SJCRH30 (cell line): Measurements from ENCODE around the gene CCDC181. TPM values are rescaled to one million over a fixed set of nuclear protein-coding genes. Genes with fewer than 3 reads are reported as not detected.

Source experiments
- DNase-seq, 2 experiments: peaks; one replicate each; pipeline ENCODE4 v3.0.0-alpha.2; 2015 to 2020
- H3K27ac ChIP-seq: fragments of 250-450 bp; sonication (Bioruptor Pico); 2 replicates; pipeline ENCODE4 v1.5.1; 2020; ENCODE audit warnings: mild to moderate bottlenecking, moderate library complexity
- H3K27me3 ChIP-seq: fragments of 250-450 bp; sonication (Bioruptor Pico); 2 replicates; pipeline ENCODE4 v1.5.1; 2020; ENCODE audit warnings: mild to moderate bottlenecking, moderate library complexity
- H3K36me3 ChIP-seq: fragments of 250-450 bp; sonication (Bioruptor Pico); 2 replicates; pipeline ENCODE4 v1.5.1; 2020; ENCODE audit warnings: mild to moderate bottlenecking, moderate library complexity
- H3K4me1 ChIP-seq: fragments of 250-450 bp; sonication (Bioruptor Pico); 2 replicates; pipeline ENCODE4 v1.5.1; 2020; ENCODE audit warnings: mild to moderate bottlenecking, moderate library complexity
- H3K4me3 ChIP-seq: fragments of 250-450 bp; sonication (Bioruptor Pico); 2 replicates; pipeline ENCODE4 v1.5.1; 2020; ENCODE audit warnings: mild to moderate bottlenecking, moderate library complexity
- H3K9me3 ChIP-seq: fragments of 250-450 bp; sonication (Bioruptor Pico); replicated peaks from 2 replicates; pipeline ENCODE4 v1.5.1; 2020; ENCODE audit warnings: mild to moderate bottlenecking, moderate library complexity
- total RNA-seq: library from RNA; depleted of rRNA; stranded (reverse); fragments of >200 nt; shearing (Covaris generic); gene quantifications from 2 replicates; pipeline ENCODE4 v1.2.3, GENCODE V29; 2014; rRNA removed

The CCDC181 gene
- total RNA-seq, 1 experiment from 2014 or later = 1.2 TPM

- peaks cover 2% of the 10 kb centered on the region for H3K36me3 ChIP-seq
- no peaks in the 10 kb centered on the region; the same call in 1 of the 2 replicates for H3K4me1 ChIP-seq
- peaks cover 4% of the 10 kb centered on the region for H3K9me3 ChIP-seq
- peak within 1 kb of the TSS; percentile 87 for H3K27ac ChIP-seq
- no peaks in the 10 kb centered on the region for H3K27me3 ChIP-seq
- peak; percentile 94 to 96 for DNase-seq
- peak within 1 kb of the TSS; percentile 88 for H3K4me3 ChIP-seq
Observed at GRCh38 chr1:169367686-169368405, 59.4 kb downstream of the CCDC181 start, which contains the start of the genes BLZF1 and NME7. Gene BLZF1, plus strand, starts transcription at chr1:169368195. Its CDS starts 1,328 bp downstream, at chr1:169369523. Gene NME7, minus strand, starts transcription at chr1:169367797. Its CDS starts 87 bp downstream, at chr1:169367710.

GRCh38 chr1:169367096-169367685 lies 60.1 kb downstream of the CCDC181 start:
- no peaks in the 10 kb centered on the region for H3K27me3 ChIP-seq
- no peak for DNase-seq
- H3K4me3 ChIP-seq = peak overlapping the region; percentile 88
- H3K9me3 ChIP-seq = peaks cover 4% of the 10 kb centered on the region
- H3K4me1 ChIP-seq = no peaks in the 10 kb centered on the region; the same call in 1 of the 2 replicates
- H3K36me3 ChIP-seq = 0 out of 2 replicates have a peak, but pooled peaks cover 2% of the 10 kb centered on the region
- H3K27ac ChIP-seq = peak overlapping the region; percentile 87; the same call in 1 of the 2 replicates

GRCh38 chr1:169364948-169365347 lies 62.3 kb downstream of the CCDC181 start:
- H3K9me3 ChIP-seq = peaks cover 4% of the 10 kb centered on the region
- no peak for DNase-seq
- no peaks in the 10 kb centered on the region for H3K27me3 ChIP-seq
- no peaks in the 10 kb centered on the region; the same call in 1 of the 2 replicates for H3K4me1 ChIP-seq
- H3K27ac ChIP-seq = no peak overlapping the region
- no peaks in the 10 kb centered on the region for H3K36me3 ChIP-seq
- H3K4me3 ChIP-seq = no peak overlapping the region

GRCh38 chr1:169363046-169363730 lies 64.1 kb downstream of the CCDC181 start:
- DNase-seq = no peak
- Histone ChIP-seq H3K36me3 (no peaks in the 10 kb centered on the region), H3K27me3 (no peaks in the 10 kb centered on the region), H3K4me1 (no peaks in the 10 kb centered on the region), H3K4me3 (no peak overlapping the region), H3K27ac (peak overlapping the region; percentile 16; the same call in 1 of the 2 replicates), H3K9me3 (peaks cover 4% of the 10 kb centered on the region)

GRCh38 chr1:169361281-169361680 lies 66.0 kb downstream of the CCDC181 start:
- H3K4me1 ChIP-seq = no peaks in the 10 kb centered on the region
- H3K9me3 ChIP-seq = peaks cover 4% of the 10 kb centered on the region
- no peak overlapping the region for H3K4me3 ChIP-seq
- no peak overlapping the region for H3K27ac ChIP-seq
- no peaks in the 10 kb centered on the region for H3K36me3 ChIP-seq
- DNase-seq = no peak
- no peaks in the 10 kb centered on the region for H3K27me3 ChIP-seq

- no peak overlapping the region for H3K4me3 ChIP-seq
- no peaks in the 10 kb centered on the region for H3K4me1 ChIP-seq
- DNase-seq = no peak
- H3K9me3 ChIP-seq = peaks cover 4% of the 10 kb centered on the region
- no peaks in the 10 kb centered on the region for H3K36me3 ChIP-seq
- H3K27me3 ChIP-seq = no peaks in the 10 kb centered on the region
- no peak overlapping the region for H3K27ac ChIP-seq
Observed at GRCh38 chr1:169360415-169360814, 66.9 kb downstream of the CCDC181 start.

GRCh38 chr1:169348383-169349036 lies 78.8 kb downstream of the CCDC181 start:
- Histone ChIP-seq H3K4me3 (no peak overlapping the region), H3K36me3 (no peaks in the 10 kb centered on the region), H3K9me3 (peaks cover 6% of the 10 kb centered on the region), H3K27me3 (no peaks in the 10 kb centered on the region), H3K4me1 (no peaks in the 10 kb centered on the region), H3K27ac (no peak overlapping the region)
- peak in 1 of 2 experiments; percentile 76 for DNase-seq

GRCh38 chr1:169347688-169348382 lies 79.4 kb downstream of the CCDC181 start:
- H3K27me3 ChIP-seq = no peaks in the 10 kb centered on the region
- peaks cover 6% of the 10 kb centered on the region for H3K9me3 ChIP-seq
- no peaks in the 10 kb centered on the region for H3K36me3 ChIP-seq
- no peak overlapping the region for H3K4me3 ChIP-seq
- H3K4me1 ChIP-seq = no peaks in the 10 kb centered on the region
- no peak for DNase-seq
- H3K27ac ChIP-seq = no peak overlapping the region

GRCh38 chr1:169346036-169346589 lies 81.2 kb downstream of the CCDC181 start:
- H3K4me3 ChIP-seq = no peak overlapping the region
- no peaks in the 10 kb centered on the region for H3K36me3 ChIP-seq
- H3K9me3 ChIP-seq = no peaks in the 10 kb centered on the region
- no peaks in the 10 kb centered on the region for H3K4me1 ChIP-seq
- no peak overlapping the region for H3K27ac ChIP-seq
- DNase-seq = no peak
- no peaks in the 10 kb centered on the region for H3K27me3 ChIP-seq

GRCh38 chr1:169345511-169345910 lies 81.8 kb downstream of the CCDC181 start:
- Histone ChIP-seq H3K9me3 (no peaks in the 10 kb centered on the region), H3K27me3 (no peaks in the 10 kb centered on the region), H3K4me1 (no peaks in the 10 kb centered on the region), H3K27ac (no peak overlapping the region), H3K4me3 (no peak overlapping the region), H3K36me3 (no peaks in the 10 kb centered on the region)
- DNase-seq = no peak

Other genes starting within 250 kb of the CCDC181 start
- gene NME7, start 59.7 kb downstream of the CCDC181 start, total RNA-seq = 15.5 and 20.7 TPM in 2 replicates
- 13.9 and 20.4 TPM in 2 replicates for gene BLZF1, start 59.3 kb downstream of the CCDC181 start, total RNA-seq
- 26.9 and 27.2 TPM in 2 replicates for gene SLC19A2, start 58.5 kb upstream of the CCDC181 start, total RNA-seq
- not detected in 2 replicates for gene F5, start 159.0 kb upstream of the CCDC181 start, total RNA-seq
- gene SELP, start 202.7 kb upstream of the CCDC181 start, total RNA-seq = not detected in 2 replicates